ENCODE results near the gene SPATC1L.

DNA sequence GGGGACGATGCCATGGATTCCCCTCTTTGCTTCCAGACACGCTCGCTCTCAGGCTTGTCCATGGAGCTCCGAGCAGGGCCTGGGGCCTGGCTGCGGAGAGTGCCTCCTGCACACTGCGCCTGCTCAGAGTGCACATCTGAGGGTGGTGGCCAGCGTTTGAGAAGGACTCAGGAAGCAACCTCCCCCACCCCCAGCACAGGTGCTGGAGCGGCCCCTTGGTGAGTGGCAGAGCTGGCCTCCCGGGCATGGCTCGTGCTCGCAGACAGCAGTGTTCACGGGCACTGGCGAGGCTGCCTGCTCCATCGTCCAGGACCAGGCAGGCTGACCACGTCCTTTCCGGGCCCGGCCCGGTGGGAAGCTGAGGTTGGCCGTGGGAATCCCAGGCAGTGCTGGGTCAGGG, 2.8 kb downstream of the SPATC1L start:
- TF ChIP-seq EZH2phosphoT487 (IDR thresholded peaks at IDR 0.05; ENCODE audit: borderline replicate concordance, low read depth, low read length): no peak
- TF ChIP-seq, protein P1, sequence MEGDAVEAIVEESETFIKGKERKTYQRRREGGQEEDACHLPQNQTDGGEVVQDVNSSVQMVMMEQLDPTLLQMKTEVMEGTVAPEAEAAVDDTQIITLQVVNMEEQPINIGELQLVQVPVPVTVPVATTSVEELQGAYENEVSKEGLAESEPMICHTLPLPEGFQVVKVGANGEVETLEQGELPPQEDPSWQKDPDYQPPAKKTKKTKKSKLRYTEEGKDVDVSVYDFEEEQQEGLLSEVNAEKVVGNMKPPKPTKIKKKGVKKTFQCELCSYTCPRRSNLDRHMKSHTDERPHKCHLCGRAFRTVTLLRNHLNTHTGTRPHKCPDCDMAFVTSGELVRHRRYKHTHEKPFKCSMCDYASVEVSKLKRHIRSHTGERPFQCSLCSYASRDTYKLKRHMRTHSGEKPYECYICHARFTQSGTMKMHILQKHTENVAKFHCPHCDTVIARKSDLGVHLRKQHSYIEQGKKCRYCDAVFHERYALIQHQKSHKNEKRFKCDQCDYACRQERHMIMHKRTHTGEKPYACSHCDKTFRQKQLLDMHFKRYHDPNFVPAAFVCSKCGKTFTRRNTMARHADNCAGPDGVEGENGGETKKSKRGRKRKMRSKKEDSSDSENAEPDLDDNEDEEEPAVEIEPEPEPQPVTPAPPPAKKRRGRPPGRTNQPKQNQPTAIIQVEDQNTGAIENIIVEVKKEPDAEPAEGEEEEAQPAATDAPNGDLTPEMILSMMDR (conservative IDR thresholded peaks at IDR 0.05; ENCODE audit: low read length): no peak

Data from OCI-LY7 (cell line).